OCI-LY1 (cell line): Measurements from ENCODE around the gene FHL1.

ENCODE experiments used
- EZH2 ChIP-seq: fragments of 200-600 bp; sonication (generic), shearing (Covaris generic); IDR thresholded peaks from 2 replicates; pipeline ENCODE4 v1.8.0; 2017; ENCODE audit warnings: borderline replicate concordance, mixed run types, mild to moderate bottlenecking, antibody characterized with exemption, low read length, moderate library complexity, mixed read lengths
- TF ChIP-seq, protein P1 (sequence below): fragments of 200-600 bp; sonication (generic), shearing (Covaris generic); IDR thresholded peaks from 2 replicates; pipeline ENCODE4 v1.5.1; 2017; ENCODE audit warnings: mild to moderate bottlenecking, antibody characterized with exemption, low read length, moderate library complexity, mixed read lengths

DNA sequence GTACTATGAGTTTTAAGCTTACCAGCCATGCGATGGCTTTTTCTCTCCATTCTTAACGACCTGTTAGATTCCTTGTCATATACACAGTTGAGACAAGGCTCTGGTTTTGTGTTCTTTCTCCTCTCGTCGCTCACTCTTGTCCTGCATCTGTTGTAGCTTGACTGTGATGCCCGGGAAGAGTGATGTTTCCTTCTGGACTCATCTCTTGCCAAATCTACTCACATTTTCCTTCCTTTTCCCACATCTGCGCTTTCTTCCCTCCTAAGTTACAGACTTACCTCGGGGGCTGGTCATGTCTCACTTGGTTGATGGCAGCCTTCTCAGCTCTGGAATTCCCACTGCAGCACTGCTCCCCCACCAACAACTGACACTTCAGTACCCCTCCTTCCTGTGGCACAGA lies 108.7 kb downstream of the FHL1 start:
- TF ChIP-seq, protein P1, sequence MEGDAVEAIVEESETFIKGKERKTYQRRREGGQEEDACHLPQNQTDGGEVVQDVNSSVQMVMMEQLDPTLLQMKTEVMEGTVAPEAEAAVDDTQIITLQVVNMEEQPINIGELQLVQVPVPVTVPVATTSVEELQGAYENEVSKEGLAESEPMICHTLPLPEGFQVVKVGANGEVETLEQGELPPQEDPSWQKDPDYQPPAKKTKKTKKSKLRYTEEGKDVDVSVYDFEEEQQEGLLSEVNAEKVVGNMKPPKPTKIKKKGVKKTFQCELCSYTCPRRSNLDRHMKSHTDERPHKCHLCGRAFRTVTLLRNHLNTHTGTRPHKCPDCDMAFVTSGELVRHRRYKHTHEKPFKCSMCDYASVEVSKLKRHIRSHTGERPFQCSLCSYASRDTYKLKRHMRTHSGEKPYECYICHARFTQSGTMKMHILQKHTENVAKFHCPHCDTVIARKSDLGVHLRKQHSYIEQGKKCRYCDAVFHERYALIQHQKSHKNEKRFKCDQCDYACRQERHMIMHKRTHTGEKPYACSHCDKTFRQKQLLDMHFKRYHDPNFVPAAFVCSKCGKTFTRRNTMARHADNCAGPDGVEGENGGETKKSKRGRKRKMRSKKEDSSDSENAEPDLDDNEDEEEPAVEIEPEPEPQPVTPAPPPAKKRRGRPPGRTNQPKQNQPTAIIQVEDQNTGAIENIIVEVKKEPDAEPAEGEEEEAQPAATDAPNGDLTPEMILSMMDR = no peak
- no peak for TF ChIP-seq EZH2
